GM23248 (cell line): Measurements from ENCODE around the gene COMMD1. TPM values are rescaled to one million over a fixed set of nuclear protein-coding genes. Genes with fewer than 3 reads are reported as not detected.

ENCODE experiments used
- DNase-seq: peaks from one replicate; pipeline ENCODE4 v3.0.0-alpha.2; 2015
- H2AFZ ChIP-seq: fragments of 200-600 bp; sonication (generic); 2 replicates; pipeline ENCODE4 v1.6.1; 2016; ENCODE audit warnings: antibody characterized with exemption
- H3F3A ChIP-seq: fragments of 200-600 bp; sonication (generic); 2 replicates; pipeline ENCODE4 v1.6.1; 2016; ENCODE audit warnings: mild to moderate bottlenecking, antibody characterized with exemption, mixed run types; ENCODE audit not compliant: insufficient read depth
- H3K27ac ChIP-seq: fragments of 200-600 bp; sonication (generic); 2 replicates; pipeline ENCODE4 v1.5.1; 2016; ENCODE audit warnings: mild to moderate bottlenecking
- H3K27me3 ChIP-seq: fragments of 200-600 bp; sonication (generic); replicated peaks from 2 replicates; pipeline ENCODE4 v1.6.1; 2016; ENCODE audit warnings: mild to moderate bottlenecking; ENCODE audit not compliant: insufficient read depth
- H3K36me3 ChIP-seq: fragments of 200-600 bp; sonication (generic); 2 replicates; pipeline ENCODE4 v1.6.1; 2016; ENCODE audit warnings: low read depth, mild to moderate bottlenecking
- H3K4me1 ChIP-seq: fragments of 200-600 bp; sonication (generic); 2 replicates; pipeline ENCODE4 v1.6.1; 2016; ENCODE audit warnings: mild to moderate bottlenecking; ENCODE audit not compliant: insufficient read depth
- H3K4me2 ChIP-seq: fragments of 200-600 bp; sonication (generic); one replicate; pipeline ENCODE4 v1.6.1; 2016; ENCODE audit warnings: mild to moderate bottlenecking; ENCODE audit not compliant: unreplicated experiment
- H3K4me3 ChIP-seq: fragments of 200-600 bp; sonication (generic); 2 replicates; pipeline ENCODE4 v1.5.1; 2016; ENCODE audit warnings: mild to moderate bottlenecking
- H3K79me2 ChIP-seq: fragments of 200-600 bp; sonication (generic); 2 replicates; pipeline ENCODE4 v1.6.1; 2016; ENCODE audit warnings: mild to moderate bottlenecking; ENCODE audit not compliant: insufficient read depth
- H3K9ac ChIP-seq: fragments of 200-600 bp; sonication (generic); 2 replicates; pipeline ENCODE4 v1.6.1; 2016; ENCODE audit warnings: mild to moderate bottlenecking
- H3K9me2 ChIP-seq: fragments of 200-600 bp; sonication (generic); 2 replicates; pipeline ENCODE4 v1.6.1; 2016; ENCODE audit warnings: mixed run types, mild to moderate bottlenecking, moderate library complexity; ENCODE audit not compliant: insufficient read depth
- H3K9me3 ChIP-seq: fragments of 200-600 bp; sonication (generic); one replicate; pipeline ENCODE4 v1.6.1; 2017; ENCODE audit warnings: low read depth
- H4K20me1 ChIP-seq: fragments of 200-600 bp; sonication (generic); 2 replicates; pipeline ENCODE4 v1.6.0; 2016; ENCODE audit not compliant: insufficient read depth
- EZH2 ChIP-seq: fragments of 200-600 bp; sonication (generic); IDR thresholded peaks from 2 replicates; pipeline ENCODE4 v1.6.1; 2018; ENCODE audit warnings: antibody characterized with exemption, mild to moderate bottlenecking; ENCODE audit not compliant: insufficient read depth, poor library complexity, severe bottlenecking
- EZH2phosphoT487 ChIP-seq: fragments of 200-600 bp; sonication (generic); IDR thresholded peaks from 2 replicates; pipeline ENCODE4 v1.6.1; 2018; ENCODE audit warnings: antibody characterized with exemption, moderate library complexity, mild to moderate bottlenecking, low read depth; ENCODE audit not compliant: insufficient read depth
- WGBS, 2 experiments: methylation state at CpG; one replicate each; pipeline ENCODE4 v1.1.6; 2015 to 2017; ENCODE audit warnings: low lambda C conversion rate in 2 of 2, low coverage in 1 of 2; ENCODE audit errors: missing lambda C conversion rate in 2 of 2; 5-methylcytosine and 5-hydroxymethylcytosine counted together
- in situ Hi-C: fragments of 300-500 bp; cut with MboI; formaldehyde crosslinking; loops from 2 replicates; pipeline ENCODE4 v1.15.0; 2020
- polyA plus RNA-seq: library from polyadenylated mRNA; unstranded; fragments of >200 nt; fragmentation: Nextera tagmentation; extraction: Ambion mirVana; gene quantifications from 2 replicates; pipeline ENCODE4 v1.2.1, GENCODE V29; 2016
- total RNA-seq: library from RNA; depleted of rRNA; stranded (reverse); fragments of >200 nt; shearing (Covaris generic); gene quantifications from 2 replicates; pipeline ENCODE4 v1.2.3, GENCODE V29; 2014

COMMD1 gene
- total and polyA plus RNA-seq, 2 experiments from 2014 or later: 40.5 to 74.2 TPM

GRCh38 chr2:62163106-62163831 is 257.8 kb downstream of the COMMD1 start:
- Histone ChIP-seq H3K4me2 (peak overlapping the region; percentile 35), H4K20me1 (no peaks in the 10 kb centered on the region), H3K79me2 (no peaks in the 10 kb centered on the region), H3K27me3 (no peaks in the 10 kb centered on the region), H3F3A (no peaks in the 10 kb centered on the region), H3K27ac (no peak overlapping the region), H3K9me3 (no peaks in the 10 kb centered on the region), H3K36me3 (no peaks in the 10 kb centered on the region), H3K4me3 (no peak overlapping the region), H2AFZ (no peak overlapping the region), H3K9me2 (no peaks in the 10 kb centered on the region), H3K4me1 (peaks cover 9% of the 10 kb centered on the region; the same call in 1 of the 2 replicates), H3K9ac (no peak overlapping the region)
- in situ Hi-C loops: no loop called here
- WGBS, 2 experiments: 82 to 85% methylated on average over 3 of the region's 3 CpGs
- TF ChIP-seq EZH2phosphoT487 (no peak), EZH2 (no peak)
- DNase-seq: peak; percentile 5

DNA sequence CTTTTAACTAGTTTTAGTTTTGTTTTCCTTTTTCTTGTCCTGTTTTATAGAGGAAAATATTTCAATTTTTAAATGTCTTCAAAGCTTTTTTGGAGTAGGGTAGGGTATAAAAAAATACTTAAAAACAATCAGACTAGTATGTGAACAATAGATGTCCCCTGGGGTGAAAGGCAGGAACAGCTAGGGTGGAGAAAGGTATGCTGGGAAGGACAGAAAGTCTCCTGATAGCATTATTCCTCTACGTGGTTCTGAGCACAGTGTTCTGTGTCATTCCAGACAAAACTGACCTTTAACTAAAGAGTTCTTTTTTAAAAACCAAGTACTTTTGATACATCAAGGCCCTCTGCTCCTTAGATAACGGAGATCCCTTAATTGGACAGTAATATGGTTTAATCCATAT is 258.4 kb downstream of the COMMD1 start:
- H3K9me3 ChIP-seq: no peaks in the 10 kb centered on the region
- no peak for DNase-seq
- H3K27me3 ChIP-seq: no peaks in the 10 kb centered on the region
- peaks cover 9% of the 10 kb centered on the region; the same call in 1 of the 2 replicates for H3K4me1 ChIP-seq
- no peaks in the 10 kb centered on the region for H3K36me3 ChIP-seq
- H3K27ac ChIP-seq: no peak overlapping the region
- in situ Hi-C loops: no loop called here
- no peak overlapping the region for H3K9ac ChIP-seq
- H3K4me3 ChIP-seq: no peak overlapping the region
- WGBS, 2 experiments: 78 to 84% methylated on average over 2 of the region's 2 CpGs
- no peak overlapping the region for H2AFZ ChIP-seq
- TF ChIP-seq EZH2: no peak
- no peak for TF ChIP-seq EZH2phosphoT487
- H3F3A ChIP-seq: no peaks in the 10 kb centered on the region
- no peaks in the 10 kb centered on the region for H3K9me2 ChIP-seq
- H4K20me1 ChIP-seq: no peaks in the 10 kb centered on the region
- H3K79me2 ChIP-seq: no peaks in the 10 kb centered on the region
- no peak overlapping the region for H3K4me2 ChIP-seq

GRCh38 chr2:62175728-62176127 is 270.3 kb downstream of the COMMD1 start:
- DNase-seq: no peak
- H3K9me2 ChIP-seq: no peaks in the 10 kb centered on the region
- H3K4me2 ChIP-seq: no peak overlapping the region
- TF ChIP-seq EZH2 (no peak), EZH2phosphoT487 (no peak)
- no peaks in the 10 kb centered on the region; the same call in 1 of the 2 replicates for H3K4me1 ChIP-seq
- no peaks in the 10 kb centered on the region for H3K27me3 ChIP-seq
- no peaks in the 10 kb centered on the region for H4K20me1 ChIP-seq
- no peak overlapping the region for H3K4me3 ChIP-seq
- no peak overlapping the region for H3K9ac ChIP-seq
- no peaks in the 10 kb centered on the region for H3K36me3 ChIP-seq
- no peak overlapping the region for H3K27ac ChIP-seq
- H3F3A ChIP-seq: no peaks in the 10 kb centered on the region
- no peaks in the 10 kb centered on the region for H3K9me3 ChIP-seq
- no peaks in the 10 kb centered on the region for H3K79me2 ChIP-seq
- WGBS, 2 experiments: 41 to 43% methylated on average over 4 of the region's 4 CpGs
- H2AFZ ChIP-seq: no peak overlapping the region
- in situ Hi-C loops: no loop called here

DNA sequence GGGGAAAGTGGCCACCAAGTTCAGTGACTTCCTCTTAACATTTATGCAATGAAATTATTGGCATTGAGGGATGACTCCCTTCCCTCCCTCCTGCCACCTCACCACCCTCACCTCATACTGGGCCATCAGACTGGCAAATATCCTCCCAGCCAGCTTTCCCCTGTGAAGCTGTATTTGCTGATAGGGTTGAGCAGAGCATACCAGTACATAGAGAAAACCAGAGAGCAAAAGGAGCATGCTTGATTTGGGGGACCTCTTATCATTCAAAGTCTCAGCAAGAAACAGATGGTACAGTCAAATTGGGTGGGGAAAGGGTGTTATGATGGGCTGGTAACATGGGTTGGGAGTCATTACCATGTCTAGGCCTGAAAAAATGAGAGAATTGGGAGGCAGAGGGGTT is 271.3 kb downstream of the COMMD1 start:
- no peak overlapping the region for H3K9ac ChIP-seq
- in situ Hi-C loops: no loop called here
- no peaks in the 10 kb centered on the region for H4K20me1 ChIP-seq
- no peaks in the 10 kb centered on the region for H3K36me3 ChIP-seq
- no peak overlapping the region for H3K4me3 ChIP-seq
- no peaks in the 10 kb centered on the region for H3K27me3 ChIP-seq
- H3F3A ChIP-seq: no peaks in the 10 kb centered on the region
- no peaks in the 10 kb centered on the region for H3K79me2 ChIP-seq
- H3K4me2 ChIP-seq: no peak overlapping the region
- TF ChIP-seq EZH2phosphoT487 (no peak), EZH2 (no peak)
- no peaks in the 10 kb centered on the region for H3K9me2 ChIP-seq
- no peaks in the 10 kb centered on the region; the same call in 1 of the 2 replicates for H3K4me1 ChIP-seq
- H3K9me3 ChIP-seq: no peaks in the 10 kb centered on the region
- no peak overlapping the region for H3K27ac ChIP-seq
- H2AFZ ChIP-seq: no peak overlapping the region
- DNase-seq: no peak
